Myocyte (in vitro differentiated cells): ENCODE data around the gene C12orf54. TPM values are rescaled to one million over a fixed set of nuclear protein-coding genes. Genes with fewer than 3 reads are reported as not detected.
"Not testable (repeated sequence)": the region's sequence is repeated elsewhere in the genome, so short reads cannot be mapped to it uniquely, and the experiment has no call there.

ENCODE experiments used
- DNase-seq: peaks from one replicate; pipeline ENCODE4 v3.0.0-alpha.2; 2012; ENCODE audit warnings: low read depth
- total RNA-seq: library from RNA; depleted of rRNA; stranded (reverse); fragments of >200 nt; gene quantifications from 2 replicates; pipeline ENCODE4 v1.2.3, GENCODE V29; 2014

C12orf54 gene
- total RNA-seq, 1 donor from 2014 or later, result not detected

DNA sequence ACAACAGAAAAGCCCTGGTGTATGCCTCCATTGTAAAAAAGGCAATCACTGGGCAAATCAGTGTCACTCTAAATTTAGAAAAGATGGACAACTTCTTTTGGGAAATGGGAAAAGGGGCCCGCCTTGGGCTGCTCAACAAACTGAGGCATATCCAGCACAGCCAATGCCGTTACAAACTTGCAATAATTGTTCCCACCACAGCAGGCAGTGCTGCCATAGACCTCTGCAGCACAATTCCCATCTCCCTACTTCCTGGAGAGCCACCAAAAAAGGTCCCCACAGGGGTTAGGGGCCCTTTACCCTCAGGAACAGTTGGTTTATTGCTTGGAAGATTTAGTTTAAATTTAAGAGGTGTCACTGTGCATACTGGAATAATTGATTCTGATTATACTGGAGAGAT lies 26.7 kb downstream of the C12orf54 start:
- DNase-seq, result no peak

DNA sequence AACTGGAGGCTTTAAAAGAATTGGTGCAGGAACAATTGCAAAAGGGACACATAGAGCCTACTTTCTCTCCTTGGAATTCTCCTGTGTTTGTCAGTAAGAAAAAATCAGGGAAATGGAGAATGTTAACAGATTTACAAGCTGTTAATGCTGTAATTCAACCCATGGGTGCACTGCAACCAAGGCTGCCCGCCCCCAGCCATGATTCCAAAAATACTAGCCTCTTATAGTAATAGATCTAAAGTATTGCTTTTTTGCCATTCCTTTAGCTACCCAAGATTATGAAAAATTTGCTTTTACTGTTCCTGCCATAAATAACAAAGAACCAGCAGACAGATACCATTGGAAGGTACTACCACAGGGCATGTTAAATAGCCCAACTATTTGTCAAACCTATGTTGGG lies 27.8 kb downstream of the C12orf54 start:
- no peak for DNase-seq

DNA sequence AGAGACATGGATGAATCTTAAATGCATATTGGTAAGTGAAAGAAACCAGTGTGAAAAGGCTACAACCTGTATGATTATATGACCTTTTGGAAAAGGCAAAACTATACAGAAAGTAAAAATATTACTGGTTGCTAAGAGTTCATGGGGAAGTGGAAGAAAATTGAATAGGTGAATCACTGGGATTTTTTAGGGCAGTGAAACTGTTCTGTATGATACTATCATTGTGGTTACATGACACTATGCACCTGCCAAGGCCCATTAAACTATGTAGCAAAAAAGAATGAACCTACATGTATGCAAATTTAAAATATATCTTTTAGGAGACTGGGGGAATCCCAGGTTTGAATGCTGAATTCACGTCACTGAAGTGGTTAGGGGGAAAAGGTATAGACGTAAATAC lies 30.6 kb downstream of the C12orf54 start:
- DNase-seq, result no peak

DNA sequence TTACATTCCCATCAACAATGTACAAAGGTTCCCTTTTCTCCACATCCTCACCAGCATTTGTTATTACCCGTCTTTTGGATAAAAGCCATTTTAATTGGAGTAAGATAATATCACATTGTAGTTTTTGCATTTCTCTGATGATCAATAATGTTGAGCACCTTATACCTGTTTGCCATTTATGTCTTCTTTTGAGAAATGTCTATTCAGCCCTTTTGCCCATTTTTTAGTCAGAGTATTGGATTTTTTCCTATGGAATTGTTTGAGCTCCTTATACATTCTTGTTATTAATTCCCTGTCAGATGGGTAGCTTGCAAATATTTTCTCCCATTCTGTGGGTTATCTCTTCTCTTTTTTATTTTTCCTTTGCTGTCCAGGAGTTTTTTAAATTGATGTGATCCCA lies 32.4 kb downstream of the C12orf54 start:
- no peak for DNase-seq

DNA sequence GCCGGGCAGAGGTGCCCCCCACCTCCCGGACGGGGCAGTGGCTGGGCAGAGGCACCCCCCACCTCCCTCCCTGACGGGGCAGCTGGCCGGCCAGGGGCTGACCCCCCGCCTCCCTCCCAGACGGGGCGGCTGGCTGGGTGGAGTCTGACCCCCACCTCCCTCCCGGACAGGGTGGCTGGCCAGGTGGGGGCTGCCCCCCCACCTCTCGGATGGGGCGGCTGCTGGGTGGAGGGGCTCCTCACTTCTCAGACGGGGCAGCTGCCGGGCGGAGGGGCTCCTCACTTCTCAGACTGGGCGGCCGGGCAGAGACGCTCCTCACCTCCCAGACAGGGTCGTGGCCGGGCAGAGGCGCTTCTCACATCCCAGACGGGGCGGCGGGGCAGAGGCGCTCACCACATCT lies 38.1 kb downstream of the C12orf54 start:
- not testable (repeated sequence) for DNase-seq

DNA sequence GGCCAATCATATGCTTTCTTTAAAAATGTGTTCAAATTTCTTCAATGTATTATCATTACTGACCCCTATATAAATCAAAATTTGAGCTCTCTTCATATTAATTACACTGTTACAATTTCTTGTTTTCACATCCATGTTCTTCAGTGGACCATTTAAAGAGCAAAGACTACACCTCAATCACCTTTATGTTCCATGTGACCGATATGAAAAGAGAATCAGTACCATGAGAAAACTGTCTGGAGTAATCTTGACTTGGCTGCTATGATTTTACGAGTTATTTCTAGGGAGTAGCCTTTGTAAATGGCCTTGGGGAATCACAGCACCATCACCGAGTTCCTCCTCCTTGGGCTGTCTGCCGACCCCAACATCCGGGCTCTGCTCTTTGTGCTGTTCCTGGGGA lies 43.0 kb downstream of the C12orf54 start, which contains the start of gene OR8S1:
Gene OR8S1 (plus strand): TSS at position 301 of the 400 bp plus-strand sequence. CDS start 0 bp downstream, at position 301.
- no peak for DNase-seq

DNA sequence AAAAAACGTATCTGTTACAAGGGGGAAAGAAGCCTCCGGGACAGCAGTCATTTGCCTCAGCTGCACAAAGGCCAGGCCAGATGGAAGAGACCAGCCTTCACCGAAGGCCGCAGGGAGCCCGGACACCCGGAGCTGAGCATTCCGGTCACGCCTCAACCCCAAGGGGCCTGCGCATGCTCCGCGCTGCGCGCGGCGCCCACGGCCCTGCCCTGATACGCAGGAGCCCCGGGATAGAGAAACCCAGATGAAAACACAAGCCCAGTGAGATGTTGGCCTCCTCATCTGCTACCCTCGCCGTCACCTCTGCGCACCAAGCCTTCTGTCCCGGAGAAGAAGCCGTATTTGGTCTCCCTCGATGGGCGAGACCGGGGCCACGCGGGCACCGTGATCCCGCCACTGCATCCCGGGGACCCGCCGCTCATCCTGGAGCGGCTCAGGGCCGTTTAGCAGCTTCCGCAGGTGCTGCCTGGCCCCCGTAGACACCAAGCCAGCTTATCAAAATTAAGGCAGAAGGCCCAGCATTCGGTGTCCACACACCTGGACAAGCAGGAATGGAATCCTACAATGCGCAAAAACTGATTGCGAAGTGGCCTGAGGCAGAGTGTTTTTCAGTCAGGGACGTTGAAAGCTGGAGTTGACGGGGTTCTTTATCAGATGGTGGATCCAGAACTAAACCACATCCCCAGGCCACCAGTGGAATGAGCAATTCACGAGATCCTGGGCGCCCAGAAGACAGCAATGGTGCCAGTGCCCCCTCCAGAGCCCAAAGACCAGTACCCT lies 45.8 kb downstream of the C12orf54 start:
- DNase-seq, result no peak

DNA sequence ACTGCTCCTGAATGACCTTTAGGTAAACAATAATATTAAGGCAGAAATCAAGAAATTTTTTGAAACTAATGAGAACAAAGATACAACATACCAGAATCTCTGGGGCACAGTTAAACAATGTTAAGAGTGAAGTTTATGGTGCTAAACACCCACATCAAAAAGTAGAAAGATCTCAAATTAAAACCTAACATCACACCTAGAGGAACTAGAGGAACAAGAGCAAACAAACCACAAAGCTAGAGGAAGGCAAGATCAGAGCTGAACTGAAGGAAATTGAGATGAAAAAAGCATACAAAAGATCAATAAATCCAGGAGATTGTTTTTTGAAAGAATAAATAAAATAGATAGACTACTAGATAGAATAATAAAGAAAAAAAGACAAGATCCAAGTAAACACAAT lies 50.3 kb downstream of the C12orf54 start:
- DNase-seq, result no peak

DNA sequence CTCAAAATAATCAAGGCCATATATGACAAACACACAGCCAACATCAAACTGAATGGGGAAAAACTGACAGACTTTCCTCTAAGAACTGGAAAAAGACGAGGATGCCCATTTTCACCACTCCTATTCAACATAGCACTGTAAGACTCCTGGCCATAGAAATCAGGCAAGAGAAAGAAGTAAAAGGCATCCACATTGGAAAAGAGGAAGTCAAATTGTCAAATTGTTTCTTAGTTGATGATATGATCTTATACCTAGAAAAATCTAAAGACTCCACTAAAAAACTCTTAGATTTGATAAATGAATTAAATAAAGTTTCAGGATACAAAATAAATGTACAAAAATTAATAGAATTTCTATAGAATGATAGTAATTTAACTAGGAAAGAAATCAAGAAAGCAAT lies 54.3 kb downstream of the C12orf54 start:
- DNase-seq, result no peak

DNA sequence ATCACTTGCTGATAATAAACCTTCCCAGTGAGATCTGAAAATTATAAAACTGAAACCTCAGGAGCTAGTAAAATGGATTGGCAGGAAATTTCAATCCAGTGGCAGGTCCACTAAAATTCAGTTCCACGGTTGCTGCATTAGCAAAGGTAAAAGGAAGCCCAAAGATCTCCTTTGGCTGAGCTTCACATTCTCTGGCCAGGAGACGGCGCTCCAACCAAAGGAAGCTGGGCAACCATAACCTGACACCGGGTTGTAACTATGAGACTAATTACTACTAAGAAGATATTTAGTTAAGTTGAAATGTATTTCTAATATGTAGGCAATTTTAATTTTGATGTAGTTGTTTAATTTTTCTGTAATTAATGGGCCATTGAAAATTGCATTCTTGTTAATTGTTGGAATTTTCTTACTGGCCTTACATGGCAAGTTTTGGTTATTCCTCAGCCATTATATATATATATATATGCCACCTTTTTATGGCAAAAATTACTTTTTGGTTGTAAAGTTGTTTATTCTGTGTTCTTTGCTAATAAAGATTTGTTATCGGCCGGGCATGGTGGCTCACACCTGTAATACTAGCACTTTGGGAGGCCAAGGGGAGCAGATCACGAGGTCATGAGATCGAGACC lies 60.1 kb downstream of the C12orf54 start:
- DNase-seq, result peak; percentile 47

DNA sequence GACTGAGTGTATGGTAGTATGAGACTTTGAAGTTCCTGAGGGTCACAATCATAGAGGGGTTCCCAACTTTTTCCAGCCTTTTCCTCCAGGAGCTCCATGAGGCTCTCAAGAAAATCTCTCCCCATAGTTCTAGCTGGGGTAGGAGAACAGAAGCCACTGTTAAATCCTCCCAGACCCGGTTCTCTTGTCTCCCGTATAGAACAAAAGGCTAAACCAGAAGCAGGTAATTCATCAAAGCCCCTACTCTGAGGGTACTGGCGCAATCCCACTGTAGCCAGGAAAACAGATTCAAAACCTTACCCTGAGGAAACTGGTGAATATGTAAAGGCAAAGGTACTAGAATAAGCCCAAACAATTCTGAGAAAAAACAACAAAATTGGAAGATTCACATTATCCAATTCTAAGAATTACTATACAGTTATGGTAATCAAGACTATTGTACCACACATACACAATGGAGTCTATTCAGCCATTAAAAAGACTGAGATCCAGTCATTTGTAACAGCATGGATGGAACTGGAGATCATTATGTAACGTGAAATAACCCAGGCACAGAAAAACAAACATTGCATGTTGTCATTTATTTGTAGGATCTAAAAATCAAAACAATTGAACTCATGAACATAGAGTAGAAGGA lies 63.7 kb downstream of the C12orf54 start:
- DNase-seq, result no peak

Other genes starting within 250 kb of the C12orf54 start
- 8.9 and 10.6 TPM in 2 replicates for gene ZNF641, start 131.6 kb upstream of the C12orf54 start, total RNA-seq
- gene ANP32D, start 9.9 kb upstream of the C12orf54 start, total RNA-seq, result not detected in 2 replicates
- not detected in 2 replicates for gene OR8S1, start 43.1 kb downstream of the C12orf54 start, total RNA-seq
- gene LALBA, start 87.5 kb downstream of the C12orf54 start, total RNA-seq, result not detected in 2 replicates
- gene KANSL2, start 199.7 kb downstream of the C12orf54 start, total RNA-seq, result 25.4 and 54.8 TPM in 2 replicates
- gene CCNT1, start 234.2 kb downstream of the C12orf54 start, total RNA-seq, result 35.1 and 37.5 TPM in 2 replicates